Right hindlimb (tissue), 1 donor: ENCODE measurements around the gene ARHGAP26.
"Not testable (repeated sequence)": the region's sequence is repeated elsewhere in the genome, so short reads cannot be mapped to it uniquely, and the experiment has no call there.

Experiments
- DNase-seq: peaks from one replicate; pipeline ENCODE4 v3.0.0-alpha.2; 2018

The ARHGAP26 gene

DNA sequence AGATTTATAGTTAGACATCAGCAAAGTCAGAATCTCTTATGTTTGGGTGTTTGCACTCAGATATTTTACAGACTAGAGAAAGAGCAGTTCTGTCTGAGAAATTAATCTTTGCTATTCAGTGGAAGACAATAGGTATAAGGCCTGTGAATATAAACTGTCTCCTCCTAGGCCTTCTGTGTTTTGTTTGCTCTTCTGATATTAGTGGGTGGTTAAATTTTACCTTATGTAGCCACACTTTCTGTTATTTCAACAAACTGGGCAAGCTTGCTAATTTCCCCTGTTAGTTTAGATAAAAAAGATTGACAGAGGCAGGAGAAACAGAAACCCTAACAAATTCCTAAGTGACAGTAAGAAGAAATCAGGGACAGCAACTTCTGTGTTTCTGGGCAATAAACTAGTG is 141.6 kb downstream of the ARHGAP26 start:
- DNase-seq = no peak

DNA sequence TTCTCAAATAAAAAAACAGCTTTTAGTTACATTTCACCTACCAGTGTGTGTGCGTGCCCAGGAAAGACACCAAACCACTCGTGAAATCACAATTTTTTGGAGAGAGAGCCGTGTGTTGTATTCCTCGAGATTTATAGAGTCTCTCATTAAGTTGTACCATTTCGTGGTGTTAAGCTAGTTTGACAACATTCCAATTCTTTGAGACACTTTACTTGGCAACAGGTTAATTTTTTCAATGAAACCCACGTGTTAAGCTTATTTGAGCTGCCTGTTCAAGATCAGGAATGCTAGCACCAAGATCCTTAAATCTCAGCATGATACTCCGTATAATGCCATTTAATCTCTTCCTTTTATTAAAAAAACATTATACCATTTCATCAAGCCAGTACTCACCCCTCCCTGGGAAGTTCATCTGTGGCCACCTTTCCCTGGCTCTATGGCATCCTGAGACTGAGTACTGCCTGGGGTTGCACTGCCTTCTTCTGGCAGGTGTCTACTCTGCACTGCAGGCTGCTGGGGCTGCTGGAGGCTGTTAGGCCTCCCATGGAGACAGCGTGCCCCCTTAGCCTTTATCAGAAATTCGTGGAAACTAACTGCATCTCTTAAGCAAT is 143.7 kb downstream of the ARHGAP26 start:
- no peak for DNase-seq

DNA sequence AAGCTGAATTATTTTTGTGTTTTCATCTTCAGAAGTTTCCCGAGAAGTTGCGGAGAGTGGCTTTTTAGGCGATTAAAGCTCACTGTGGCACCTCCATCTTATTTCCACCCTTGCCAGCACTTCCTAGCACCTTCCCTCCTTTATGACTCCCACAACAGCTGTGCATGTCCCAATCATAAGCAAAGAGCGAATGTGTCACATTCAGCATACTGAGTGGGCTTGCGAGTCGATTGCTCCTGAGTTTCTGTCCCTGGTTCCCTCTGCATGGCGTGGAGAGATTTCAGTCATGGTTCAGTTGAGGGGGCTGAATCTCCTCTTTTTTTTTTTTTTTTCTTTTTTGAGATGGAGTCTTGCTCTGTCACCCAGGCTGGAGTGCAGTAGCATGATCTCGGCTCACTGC is 144.9 kb downstream of the ARHGAP26 start:
- DNase-seq = no peak

DNA sequence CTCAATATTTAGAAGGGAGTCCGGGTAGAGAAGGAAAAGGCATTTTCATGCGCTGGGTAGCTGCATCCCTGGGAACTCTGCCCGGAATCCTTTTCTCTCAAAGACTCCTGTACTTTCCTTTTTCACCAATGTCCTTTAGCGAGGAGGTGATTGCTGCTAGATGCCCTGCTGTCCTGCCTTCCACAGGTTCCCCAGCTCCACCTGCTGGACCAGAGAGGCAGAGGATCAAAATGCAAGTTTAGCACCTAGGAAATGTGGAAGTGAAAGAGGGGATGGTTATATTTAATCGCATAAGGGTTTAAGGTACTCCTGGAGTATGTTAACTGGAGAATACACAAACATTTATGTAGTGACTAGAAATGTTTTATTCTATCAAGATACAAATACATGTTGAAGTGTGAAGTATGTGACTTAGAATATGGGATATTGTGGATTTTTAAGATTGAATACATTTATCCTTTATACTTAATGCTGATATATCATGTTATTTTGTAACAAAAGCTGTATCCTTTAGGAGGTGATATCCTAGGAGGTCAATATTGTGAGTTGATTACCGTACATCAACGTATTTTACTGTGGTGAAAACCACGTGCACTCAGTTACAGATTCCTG is 145.7 kb downstream of the ARHGAP26 start:
- no peak for DNase-seq

DNA sequence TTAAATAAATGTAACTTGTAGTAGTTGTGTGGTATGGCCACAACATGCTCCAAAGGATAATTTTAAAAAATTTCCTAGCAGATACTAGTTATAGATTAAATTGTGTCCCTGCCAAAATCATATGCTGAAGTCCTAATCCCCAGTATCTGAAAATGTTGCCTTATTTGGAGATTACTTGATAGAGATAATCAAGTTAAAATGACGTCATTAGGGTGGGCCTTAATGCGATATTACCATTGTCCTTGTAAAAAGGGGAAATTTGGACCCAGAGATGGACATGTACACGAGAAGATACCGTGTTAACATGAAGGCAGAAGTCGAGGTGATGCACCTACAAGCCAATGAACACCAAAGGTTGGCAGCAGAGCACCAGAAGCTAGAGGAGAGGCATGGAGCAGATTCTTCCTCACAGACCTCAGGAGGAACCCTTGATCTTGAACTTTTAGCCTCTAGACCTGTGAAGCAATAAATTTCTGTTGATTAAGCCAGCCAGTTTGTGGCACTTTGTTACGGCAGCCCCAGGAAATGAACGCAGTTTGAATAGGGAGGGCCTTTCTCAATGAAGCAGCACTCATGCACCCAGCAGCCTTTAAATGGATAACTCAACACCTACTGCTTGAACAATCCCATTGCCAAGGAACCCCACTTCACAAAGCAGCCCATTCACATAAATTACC is 148.9 kb downstream of the ARHGAP26 start:
- no peak for DNase-seq

DNA sequence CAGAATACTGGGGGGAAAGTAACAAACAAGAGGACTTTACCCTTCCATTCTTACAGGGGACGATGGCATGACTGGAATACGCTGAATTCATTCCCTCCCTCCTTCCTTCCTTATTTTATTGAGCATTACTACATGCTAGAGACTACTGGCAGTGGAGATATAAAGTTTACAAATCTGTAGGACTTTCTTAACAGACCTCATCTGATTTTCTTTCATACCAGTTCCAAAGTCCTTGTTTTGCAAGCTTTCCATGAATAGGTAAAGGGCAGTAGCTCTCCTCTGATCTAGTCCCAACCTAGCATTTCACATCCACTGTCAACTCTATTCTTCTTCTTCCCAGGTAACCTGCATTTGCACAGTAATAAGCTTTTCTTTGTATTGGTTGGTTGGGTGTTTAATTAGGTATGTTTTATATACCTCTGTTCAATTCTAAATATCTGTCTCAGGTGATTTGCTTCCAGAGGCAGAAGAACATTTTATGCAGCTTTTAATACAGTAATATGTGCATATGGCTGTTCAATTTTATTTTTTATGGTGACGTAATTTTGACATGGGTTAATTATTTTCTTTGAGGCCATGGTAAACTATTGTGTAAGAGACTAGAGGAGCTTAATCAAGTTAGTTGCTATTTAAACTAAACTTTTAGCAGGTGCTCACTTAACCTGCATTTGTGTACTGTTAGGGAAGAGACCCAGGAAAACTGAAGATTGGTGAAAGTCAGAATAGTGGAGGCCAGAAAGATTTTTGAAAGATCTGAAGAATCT is 150.9 kb downstream of the ARHGAP26 start:
- no peak for DNase-seq

DNA sequence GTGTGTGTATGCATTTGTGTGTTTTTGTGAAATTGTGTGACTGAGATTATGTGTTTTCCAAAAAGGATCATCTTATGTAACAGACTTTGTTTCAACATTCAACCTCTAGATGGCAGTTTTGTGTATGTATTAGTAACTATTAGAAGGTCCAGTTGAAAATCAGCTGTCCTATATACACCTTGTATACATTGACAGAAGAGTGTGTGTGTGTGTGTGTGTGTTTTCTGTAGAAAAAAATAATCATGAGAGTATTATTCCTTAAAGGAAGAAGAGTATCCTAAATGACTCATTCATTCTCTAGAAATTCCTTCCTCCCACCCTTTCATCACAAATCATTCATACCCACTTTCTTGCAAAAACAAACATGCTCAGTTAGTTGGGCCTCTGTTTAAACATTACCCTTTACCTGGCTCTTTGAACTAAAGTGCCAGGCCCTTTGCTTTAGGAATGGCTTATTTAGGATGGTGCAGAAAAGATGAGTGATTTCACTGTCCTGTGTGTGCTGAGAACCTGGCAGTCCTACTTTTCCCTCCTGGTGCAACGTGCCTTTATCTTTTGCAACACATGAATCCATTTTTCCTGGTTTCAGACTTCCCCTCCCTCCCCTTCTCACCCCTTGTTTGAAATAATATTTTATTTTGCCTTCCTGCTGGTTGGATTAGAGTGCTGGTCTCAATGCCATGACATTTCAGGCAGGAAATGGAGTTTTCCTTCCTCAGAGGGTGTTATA is 152.2 kb downstream of the ARHGAP26 start:
- DNase-seq = no peak

DNA sequence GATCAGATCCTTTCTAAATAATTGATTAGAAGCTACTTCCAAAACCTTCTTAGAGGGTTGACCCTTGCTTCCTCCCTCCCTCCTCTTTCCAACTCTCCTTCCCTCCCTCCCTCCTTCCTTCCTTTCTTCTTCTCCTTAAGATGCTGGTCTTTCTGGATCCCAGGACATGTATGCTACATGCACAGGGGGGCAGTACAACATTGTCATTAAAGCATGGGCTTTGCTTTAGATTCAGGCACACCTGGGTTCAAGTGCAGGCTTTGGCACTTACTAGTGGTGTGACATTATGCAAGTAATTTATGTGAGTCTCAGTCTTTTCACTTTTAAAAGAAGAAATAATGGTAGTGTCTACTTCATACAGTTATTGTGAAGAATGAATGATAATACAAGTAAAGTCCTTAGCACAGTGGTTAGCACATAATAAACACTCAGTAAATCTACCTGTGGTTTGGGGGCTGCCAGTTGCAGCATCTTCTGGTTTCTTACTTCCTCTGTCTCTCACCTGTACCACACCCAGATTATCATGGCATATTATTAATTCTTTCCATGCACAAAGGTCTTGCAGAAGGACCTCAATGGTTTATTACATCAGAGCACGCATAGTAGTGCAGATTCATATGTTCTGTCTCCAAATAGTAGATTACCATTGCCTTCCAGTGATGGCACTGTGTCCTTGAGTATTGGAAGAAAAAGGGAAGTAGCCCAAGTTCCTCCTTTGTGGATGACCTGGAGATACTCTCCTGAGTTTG is 154.1 kb downstream of the ARHGAP26 start:
- no peak for DNase-seq

DNA sequence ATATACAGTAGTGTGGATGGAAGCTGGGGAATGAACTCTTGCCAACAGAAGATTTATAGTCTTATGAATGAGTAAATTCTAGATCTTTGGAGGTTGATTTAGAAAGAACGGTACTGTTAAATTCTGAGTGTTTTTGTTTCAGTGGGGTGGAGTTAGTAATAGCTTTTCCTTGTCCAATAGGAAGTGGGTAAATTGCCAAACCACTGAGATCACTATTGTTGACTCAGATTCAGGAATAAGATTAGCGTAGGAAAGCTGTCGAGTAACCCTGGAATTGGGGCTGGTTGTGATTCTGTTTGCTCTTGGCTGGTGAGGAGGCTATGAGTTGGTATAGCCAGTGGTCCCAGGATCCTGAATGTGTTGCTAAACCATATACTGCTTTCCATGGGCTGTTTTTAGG is 155.6 kb downstream of the ARHGAP26 start:
- no peak for DNase-seq

DNA sequence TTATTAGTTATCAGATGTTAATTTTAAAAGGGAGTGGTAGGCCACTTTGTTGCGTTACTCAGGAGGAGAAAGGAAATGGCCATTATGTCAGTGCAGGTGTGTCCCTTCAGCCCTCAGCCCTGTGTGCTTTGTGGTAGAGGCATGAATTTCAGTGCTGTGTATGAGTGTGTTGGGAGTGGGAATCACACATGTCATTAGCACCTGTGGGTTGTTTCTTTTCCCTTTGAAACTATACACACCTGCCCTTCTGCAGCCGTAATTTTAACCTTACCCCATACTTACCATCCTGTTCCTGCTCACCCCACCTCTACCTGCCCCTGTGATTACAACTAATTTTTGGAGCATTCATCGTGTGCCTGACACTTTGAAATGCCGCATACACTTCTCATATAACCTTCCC is 156.4 kb downstream of the ARHGAP26 start:
- DNase-seq = no peak

DNA sequence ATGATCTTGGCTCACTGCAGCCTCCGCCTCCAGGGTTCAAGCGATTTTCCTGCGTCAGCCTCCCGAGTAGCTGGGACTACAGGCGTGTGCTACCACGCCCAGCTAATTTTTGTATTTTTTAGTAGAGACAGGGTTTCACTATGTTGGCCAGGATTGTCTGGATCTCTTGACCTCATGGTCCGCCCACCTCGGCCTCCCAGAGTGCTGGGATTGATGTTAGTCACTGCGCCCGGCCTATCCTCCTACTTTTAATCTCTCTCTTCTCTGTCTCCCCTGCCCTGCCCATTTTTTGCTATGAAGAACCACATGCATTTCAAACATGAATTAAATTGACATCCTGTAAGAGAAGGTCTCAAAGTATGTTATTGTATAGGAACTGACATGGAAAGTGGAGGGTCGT is 158.8 kb downstream of the ARHGAP26 start:
- not testable (repeated sequence) for DNase-seq

DNA sequence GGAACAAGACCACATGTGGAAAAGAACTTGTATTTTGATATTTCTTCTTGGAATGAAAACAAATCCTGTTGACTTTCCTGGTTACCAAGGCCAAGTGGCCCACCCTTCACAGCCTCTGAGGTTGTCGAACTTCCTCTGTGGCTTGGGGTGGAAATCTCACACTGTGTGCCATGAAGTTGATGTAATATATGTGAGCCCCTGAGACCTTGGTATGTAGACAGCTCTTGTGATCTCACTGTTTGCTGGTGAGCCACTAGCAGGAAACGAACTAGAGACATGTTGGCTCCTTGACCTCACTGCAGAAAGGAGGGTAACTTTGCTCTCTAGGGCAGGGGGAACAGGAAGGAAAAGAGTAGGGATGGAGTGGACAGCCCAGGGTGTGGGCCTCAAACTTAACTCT is 159.4 kb downstream of the ARHGAP26 start:
- peak; percentile 49 for DNase-seq

DNA sequence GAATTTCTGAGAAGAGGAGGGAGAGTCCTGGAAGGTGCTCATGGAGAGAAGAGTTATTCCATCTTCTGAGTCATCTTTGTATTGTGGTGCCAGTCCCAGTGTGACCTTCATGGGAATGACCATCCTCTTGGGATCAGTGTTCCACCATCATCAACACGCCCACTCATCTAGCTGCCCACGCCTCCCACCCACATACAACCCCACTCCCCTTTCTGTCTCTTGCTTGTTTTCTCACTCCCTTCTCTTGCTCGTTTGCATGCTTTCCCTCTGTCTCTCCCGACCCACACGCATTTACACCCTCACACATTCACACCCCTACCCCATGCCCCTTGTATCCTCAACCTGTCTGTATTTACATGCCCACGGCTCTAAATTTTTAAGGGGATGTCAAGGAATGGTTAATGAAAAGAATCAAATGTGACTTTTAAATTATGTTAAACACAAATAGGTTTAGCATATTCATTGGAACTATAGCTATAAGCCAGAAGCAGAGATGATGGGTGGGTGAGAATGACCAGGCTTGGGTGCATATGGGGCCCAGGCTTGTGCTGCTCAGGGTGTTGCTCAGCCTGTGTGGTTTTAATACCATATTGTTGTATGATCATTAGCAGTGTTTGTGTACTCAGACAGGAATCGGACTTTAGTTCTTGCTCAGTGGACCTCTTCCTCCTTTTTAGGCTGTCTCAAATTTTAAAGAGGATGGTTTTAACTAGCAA is 160.4 kb downstream of the ARHGAP26 start:
- no peak for DNase-seq

DNA sequence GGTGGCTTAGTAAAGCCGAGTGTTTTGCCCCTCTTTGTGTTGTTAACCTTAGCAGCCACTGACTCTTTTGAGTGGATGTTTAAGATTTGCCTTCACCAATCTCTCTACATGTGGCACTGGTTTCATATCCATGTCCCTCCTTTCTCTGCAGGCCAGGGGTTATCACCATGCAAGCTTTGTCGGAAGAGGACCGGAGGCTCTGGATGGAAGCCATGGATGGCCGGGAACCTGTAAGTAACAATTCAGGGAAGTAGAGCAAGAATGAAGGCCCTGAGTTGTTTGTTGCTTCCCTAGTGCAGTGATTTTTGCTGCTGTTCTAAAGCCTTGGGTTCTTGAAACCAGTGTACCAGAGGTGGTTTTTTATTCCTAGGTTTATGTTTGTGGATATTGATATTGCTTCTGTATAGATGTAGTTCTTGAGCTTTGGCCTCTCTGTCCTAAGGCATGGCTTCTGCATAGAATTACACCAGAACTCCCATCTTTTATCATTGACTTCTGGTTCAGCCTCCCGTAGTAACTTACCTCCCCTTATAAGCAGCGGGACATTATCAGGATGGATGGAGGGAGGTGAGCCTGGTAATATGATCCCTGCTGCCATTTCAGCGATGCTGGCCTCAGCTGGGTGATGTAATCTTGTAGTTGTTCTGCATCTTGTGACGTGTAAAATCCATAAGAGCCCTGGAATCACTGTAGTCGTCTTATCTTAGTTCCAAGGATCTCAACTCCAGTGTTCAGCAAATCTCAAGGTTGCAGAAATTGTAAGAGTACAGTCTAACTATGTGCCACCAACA is 161.9 kb downstream of the ARHGAP26 start:
- DNase-seq = no peak

DNA sequence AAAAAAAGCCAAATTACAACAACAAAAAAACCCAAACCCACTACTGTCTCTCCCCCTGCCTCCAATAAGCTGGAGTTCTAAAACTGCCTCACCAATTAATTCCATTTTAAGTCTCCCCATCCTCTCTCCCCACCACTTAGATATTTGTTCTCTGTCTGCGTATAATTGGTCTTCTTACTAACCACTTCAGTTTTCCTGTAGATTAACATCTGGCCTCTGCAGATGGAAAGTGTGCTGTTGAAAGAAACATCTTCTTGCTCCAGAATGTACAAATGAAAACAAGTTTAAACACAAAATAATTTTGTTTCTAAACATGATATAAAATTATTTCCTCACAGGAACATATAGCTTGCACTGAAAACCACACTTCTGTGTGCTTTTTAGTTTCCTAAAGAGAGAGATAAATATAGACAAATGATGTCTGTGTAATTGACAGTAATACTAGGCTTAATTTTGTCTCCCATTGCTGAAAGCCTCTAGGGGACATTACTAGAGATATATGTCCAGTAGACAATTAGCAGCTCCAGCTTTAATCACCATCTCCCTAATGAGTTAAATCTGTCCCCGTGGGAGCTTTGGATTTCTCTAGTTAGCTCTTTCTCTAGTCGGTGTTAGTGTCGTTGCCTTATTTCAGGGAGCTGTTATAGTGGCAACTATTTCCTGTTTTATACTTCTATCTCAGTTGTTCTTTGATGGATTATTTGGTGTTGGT is 164.0 kb downstream of the ARHGAP26 start:
- DNase-seq = no peak

DNA sequence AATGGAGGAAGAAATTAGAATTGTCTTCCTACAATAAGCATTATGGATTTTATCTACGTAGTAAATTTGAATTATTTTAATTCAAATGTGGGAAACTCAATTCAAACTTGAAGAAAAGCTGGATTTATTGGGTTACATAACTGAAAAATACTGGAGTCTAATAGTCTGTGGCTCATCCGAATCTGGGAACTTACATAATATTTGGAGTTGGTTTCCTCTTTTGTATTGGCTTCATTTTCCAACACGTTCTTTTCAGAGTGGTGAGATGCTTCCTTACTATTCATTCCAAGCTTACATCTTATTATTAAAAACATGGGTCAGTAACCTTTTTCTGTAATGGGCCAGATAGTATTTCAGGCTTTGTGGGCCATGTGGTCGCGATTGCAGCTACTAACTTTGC is 164.8 kb downstream of the ARHGAP26 start:
- DNase-seq = no peak

DNA sequence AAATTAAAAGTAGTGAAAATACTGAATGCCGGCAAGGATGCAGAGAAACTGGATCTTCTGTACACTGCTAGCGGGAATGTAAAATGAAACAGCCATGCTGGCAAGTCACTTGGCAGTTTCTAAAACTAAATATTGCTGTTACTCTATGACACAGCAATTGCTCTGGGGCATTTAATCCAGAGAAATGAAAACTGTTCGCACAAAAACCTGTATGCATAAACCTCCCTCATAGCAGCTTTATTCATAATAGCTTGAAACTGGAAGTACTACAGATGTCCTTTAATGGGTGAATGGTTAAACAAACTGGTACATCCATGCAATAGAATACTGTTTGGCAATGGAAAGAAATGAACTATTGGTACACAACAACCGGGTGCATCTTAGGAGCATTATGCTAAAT is 167.2 kb downstream of the ARHGAP26 start:
- DNase-seq = no peak

DNA sequence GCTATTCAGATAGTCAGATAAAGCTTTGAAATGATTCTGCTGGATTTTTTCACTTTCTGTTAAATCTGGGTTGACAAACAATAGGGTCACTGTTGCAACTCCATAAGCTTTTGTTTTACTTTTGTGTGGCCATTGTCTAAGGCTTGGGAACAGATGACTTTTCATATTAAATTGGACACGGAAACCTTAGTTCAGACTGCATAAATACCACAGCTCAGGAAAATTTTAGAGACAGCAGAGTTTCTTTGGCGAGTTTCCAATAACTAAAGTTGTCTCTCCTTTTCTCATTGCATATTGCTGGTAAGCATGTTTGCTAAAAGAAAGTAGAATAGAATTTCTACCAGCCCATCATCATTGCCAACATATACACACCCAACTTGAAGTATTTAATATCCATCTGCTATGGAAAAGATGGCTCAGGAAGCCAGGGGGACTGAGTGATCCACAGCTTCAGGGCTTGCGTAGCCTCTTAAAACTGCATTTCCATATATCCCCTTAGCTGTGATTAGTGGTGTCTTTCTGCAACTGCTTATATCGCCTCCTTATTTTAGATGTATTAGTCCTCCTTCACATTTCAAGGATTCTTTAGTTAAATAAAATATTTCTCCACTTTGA is 168.2 kb downstream of the ARHGAP26 start:
- DNase-seq = no peak

DNA sequence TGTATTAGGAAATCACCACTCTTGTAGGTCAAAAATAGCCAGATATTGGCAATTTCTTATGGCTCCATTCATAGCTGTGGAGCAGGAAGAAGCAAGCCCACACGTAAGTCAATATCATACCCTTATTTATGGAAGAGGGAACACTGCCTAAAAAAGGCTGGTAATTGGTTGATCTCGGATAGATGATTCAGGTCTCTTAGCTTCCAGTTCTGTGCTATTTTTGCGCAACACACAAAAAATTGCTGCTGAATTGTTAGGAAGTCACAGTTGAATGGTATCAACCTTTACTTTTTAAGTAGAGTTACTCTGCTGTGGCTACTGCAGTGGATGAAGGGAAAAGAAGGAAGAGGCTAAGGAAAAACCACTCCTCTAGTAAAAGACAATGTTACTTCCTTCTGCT is 168.8 kb downstream of the ARHGAP26 start:
- DNase-seq = no peak

DNA sequence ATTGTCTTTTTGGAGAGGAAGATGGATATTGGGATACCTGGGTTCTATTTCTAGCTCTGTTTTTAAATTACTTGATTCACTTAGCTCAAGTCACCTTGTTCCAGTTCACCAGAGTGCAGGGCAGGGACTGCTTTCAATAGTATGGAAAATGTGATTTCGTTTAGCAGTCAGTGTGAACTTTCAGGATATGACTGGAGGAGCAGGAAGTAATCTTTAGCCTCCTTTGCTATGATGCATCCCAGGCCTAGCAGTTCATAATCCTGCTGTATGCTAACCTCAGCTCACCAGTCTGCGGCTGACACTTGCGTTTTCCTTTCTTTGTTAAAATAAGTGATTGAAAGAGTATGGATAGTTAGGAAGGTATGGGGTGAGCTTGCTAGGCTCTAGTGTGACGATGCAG is 169.7 kb downstream of the ARHGAP26 start:
- no peak for DNase-seq
